Islet precursor cell (in vitro differentiated cells): ENCODE measurements around the gene SRGAP2.
"Not testable (repeated sequence)": the region's sequence is repeated elsewhere in the genome, so short reads cannot be mapped to it uniquely, and the experiment has no call there.

Source experiments
- DNase-seq: peaks from one replicate; pipeline ENCODE4 v3.0.0-alpha.2; 2018

Gene SRGAP2

DNA sequence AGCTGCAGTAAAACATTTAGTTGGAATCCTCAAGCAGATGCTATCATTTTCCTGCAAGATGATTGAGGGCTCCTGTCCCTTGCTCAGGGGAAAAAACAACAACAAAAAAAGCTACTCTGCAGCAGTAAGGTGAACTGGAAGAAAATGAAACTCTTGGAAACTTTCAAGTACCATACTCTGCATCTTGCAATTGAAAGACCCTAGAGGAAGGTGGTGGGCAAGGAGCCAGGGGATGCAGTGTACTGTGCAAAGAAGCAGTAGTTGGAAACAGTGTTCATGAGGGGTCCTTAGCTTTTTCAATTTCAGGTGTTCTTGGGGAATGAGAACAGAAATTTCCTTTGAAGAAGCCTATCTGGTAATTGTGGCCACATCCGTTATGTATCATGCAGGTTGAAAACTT is 7.5 kb downstream of the SRGAP2 start:
- not testable (repeated sequence) for DNase-seq

DNA sequence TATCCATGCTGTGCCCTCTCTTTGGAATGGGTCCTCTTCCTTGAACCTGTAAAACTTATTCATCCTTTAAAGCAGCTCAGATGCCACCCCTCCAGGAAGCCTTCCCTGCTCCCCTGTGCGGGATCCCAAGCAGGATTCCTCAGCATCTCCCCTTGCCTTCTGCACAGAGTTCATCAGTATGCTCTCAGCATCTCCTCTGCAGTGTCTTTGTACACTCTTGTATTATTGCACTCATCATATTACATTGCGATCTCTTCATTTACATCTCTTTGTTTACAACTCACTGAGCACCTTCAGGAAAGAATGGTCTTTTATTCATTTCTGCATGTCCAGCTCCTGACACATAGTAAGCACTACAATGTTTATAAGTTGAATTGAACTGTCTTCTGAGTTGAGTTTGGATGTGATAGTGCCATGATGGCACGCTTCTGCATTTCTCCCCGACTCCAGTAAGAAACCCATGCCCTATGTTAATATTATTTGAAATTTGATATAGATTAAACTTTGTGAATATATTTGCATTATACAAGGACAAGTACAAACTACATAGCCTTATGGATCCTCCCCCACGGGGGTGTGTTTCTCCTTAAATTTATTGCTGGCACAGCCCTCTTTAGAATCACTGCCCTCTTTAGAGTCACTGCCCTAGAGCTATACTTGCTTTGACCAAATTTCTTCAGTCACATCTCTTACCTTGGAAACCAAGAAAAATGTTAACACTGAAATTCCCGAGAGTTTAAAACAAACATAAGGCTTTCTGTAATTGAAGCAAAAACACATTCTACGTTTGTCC is 12.5 kb downstream of the SRGAP2 start:
- not testable (repeated sequence) for DNase-seq

DNA sequence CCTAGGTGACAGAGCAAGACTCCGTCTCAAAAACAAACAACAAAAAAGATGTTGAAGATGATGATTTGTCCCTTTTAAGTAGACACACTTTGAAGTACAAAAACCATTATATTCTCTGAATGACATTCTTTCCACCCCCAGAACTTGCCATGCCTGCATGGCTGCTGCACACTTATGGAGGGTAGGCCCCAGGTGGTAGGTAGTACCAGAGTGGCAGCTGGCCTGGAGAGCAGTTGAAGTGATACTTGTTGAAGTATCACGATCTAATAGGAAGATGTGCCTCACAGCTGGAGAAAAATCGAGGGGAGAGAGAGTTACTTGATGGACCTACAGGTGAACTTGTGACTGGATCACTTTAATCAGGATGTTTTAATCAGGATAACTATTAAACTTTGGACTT is 14.9 kb downstream of the SRGAP2 start:
- not testable (repeated sequence) for DNase-seq

DNA sequence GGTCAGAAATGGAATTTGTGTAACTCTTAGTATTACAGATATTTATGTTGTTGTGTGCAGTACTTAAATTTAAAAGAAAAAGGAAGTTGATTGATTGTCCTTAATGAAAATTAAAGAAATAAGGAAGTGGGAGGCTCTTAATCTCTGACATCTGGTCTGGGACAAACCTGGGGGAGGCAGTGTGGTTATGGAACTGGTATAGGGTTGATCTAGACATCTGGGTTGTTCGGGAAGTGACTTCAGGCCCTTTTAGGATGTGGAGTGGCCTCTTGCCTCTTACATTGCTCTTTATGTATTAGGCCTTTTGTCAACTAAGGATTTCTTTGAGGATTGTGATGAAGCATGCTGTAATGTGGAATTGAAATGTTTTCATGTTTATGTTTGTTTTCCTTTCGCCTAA is 15.4 kb downstream of the SRGAP2 start:
- not testable (repeated sequence) for DNase-seq

DNA sequence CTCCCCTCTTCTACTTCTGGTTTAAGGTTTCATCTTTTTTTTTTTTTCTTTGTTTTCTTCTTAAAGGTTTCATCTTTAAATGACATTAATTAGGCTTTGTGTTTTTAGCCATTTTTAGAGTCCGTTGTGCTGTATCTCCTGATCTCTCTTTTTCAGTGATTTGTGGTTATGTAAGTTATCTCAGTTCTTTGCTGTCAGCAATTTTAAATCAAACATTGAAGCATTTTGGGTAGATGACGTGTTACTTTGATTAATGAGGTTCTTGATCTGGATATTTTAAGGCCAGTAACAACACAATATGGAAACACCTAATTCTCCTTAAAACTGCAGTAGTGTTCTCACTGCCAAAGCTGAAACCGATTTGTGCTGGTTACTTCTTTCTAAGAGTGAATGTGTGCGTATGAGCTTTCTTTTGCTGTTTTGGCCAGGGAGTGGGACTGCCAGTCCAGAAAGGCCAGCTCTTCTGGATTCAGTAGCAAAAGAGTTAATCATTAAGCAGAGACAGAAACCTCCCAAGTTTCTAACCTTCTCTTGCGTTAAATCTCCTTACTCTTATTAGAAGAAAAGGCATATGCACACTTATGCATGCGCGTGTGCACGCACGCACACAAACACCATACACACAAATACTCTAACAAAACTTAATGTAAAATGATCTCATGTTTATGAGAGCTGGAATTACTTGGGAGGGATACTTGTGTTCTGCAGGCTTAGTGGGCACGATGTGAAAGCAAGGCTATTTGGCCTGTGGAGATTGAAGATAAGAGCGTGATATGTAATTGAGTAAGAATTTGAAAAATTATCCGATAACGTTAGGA is 16.4 kb downstream of the SRGAP2 start:
- DNase-seq, result not testable (repeated sequence)

DNA sequence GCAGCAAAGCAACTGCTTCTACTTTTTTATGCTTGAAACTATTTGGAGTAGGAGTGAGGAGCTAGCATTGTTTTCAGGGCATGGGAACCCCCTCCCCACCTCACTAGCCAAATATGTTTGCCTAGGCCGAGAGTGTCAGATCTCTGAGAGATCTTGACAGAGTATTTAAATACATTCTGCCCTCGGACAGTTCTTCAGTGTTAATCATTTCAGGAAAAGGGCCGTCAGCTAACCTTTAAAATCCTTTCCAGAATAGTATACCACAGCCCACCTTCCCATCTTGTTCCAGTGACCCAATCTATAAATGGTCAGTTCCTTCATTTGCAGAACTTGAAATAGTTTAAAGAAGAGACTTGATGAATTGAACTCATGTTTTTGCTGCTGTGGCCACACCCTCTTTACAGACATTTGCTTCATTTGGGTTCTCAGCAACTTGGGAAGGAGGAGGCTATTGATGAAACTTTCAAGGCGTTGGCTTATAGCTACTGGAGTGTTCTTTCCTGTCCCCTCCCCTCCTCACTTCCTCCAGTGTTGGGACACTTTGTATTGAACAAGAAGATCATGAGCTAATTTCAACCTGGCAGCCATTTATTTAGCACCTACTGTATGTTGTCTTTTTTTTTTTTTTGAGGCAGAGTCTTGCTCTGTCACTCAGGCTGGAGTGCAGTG is 17.1 kb downstream of the SRGAP2 start:
- DNase-seq, result not testable (repeated sequence)

DNA sequence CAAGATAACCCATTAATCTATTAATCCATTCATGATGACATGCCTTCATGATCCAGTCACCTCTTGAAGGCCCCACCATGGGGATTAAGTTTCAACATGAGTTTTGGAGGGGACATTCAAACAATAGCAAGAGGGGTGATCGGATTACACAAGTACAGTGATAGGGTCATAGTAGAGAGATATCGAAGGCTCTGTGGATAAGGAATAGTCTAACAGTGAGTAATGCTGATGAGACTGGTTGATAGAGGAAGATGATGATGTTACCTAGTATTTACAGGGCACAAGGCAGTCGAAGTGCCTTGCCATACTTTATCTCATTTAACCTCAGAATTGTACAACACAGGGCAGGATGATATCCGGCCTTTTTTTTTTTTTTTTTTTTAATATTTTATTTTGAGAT is 18.2 kb downstream of the SRGAP2 start:
- DNase-seq, result not testable (repeated sequence)

DNA sequence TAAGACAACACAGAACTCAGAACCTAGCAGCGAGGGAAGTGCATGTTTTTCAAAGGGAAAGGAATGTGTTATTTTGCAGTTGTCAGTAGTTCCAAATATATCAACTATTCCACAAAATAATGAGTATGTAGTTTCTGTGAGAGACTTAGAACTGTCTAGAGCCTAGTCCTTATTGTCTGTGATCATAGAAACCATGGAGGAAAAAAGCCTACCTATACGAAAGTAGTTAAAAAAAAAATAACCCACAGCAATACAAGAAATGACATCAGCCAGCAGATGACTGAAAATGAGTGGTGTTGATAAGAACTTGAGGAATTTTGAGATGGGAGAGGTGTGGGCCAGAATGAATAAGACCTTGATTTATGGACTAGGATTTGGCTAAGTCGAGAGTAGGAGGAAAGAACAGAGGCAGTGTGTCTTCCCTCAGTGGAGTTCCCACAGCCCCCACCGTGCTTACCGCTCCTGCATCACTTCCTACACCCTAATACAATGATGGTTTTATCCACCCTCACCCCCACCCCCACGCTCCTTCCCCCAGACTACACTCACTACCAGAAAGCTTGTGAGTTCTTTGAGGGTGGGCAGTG is 20.9 kb downstream of the SRGAP2 start:
- DNase-seq, result not testable (repeated sequence)

DNA sequence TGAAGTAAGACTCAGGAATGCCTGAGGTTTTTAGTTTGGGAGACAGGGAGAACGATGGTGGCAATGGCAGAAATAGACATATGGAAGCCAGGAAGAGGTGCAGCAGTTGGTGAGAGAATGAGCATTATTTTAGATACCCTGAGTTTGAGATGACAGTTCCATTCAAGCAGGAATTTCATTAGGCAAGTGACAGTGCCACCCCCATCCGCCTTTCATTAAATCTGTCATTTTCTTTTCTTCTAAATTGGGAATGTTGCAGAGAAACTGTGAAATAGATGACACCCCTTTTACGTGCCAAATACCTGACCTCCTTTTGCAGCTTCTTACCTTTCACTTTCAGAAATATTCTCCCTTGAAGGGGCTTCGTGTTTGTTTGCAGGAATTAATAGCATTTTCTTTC is 22.0 kb downstream of the SRGAP2 start:
- not testable (repeated sequence) for DNase-seq

DNA sequence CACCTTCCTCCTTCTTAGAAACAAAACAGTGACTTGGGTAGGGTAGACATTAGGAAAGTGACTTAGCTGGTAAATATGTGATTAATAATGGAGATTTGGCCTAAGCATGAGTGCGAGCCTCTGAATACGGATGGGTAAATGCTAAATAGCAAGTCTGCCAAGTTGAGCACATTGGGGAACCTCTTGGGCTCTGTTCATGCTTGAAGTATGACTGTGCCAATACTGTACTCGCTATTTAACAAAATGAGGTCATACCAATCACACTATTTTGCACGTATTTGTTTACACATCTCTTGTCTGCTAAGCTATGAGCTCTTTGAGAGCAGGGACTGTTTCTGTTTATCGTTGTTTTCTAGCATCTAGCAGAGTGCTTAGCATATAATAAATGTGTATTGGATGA is 23.5 kb downstream of the SRGAP2 start:
- DNase-seq, result not testable (repeated sequence)

DNA sequence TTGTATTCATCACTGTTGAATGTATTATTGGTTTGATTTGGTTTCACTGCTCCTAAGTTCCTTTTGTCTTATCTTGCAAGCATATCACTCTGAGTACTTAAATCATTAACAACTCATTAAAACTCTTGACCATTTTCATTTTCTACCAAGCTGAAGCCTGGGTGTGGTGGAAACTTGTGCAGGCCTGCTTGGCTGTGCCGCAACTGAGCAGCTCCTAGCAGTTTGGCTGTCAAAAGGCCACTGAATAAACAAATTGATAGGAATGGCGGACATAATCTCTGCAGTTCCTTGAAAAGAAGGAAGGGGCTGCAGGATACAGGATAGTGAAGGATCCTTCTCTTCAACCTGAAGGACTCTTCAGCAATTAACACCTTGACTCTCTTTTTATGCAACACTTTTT is 25.9 kb downstream of the SRGAP2 start:
- not testable (repeated sequence) for DNase-seq

DNA sequence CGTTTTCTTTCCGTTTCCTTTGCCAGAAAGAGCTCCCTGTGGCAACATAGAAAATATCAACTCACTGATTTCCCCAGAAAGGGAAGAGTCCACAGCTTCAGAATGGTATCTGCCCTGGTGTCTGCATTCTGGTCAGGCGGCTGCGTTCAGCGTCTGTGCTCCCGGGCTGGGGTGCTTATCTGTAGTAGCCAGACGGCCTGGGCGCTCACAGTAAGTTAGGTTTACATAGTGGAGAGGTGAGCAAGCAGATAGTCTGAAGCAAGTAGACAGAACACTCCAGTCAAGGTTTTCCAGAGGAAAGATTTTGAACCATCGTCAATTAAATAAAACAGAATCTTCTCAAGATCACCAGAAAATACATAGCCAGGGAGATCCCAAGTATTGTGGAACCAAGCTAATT is 28.6 kb downstream of the SRGAP2 start:
- DNase-seq, result peak; percentile 69

DNA sequence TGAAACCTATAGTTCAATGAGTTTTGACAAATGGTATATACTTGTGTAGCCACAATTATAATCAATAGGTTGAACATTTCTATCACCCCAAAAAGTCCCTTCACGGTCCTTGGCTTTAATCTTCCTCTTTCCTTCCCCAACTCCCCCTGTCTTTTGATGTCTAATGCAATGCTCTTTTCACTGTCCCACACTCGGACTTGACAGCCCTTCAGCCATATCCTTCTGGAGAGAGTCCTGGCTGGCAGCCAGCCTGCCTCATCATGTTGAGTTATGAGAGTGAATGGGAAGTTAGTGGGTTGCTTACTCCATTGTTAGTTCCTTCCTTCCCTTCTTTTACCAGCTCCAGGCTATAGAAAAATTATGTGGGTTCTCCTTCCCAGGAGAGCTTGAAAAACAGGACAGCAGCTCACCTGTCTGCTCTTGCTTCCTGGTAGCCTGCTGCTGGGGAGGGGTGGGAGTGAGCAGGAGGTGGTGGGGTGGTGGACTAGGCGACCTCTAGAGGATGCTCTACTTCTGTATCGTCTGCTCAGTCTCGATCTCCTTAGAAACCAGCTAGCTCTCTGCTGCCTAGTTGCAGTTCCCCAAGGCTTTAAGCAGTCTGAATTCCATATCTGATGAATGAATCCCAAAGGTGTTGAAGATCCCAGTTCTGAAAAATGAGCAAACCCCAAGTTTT is 29.8 kb downstream of the SRGAP2 start:
- not testable (repeated sequence) for DNase-seq

DNA sequence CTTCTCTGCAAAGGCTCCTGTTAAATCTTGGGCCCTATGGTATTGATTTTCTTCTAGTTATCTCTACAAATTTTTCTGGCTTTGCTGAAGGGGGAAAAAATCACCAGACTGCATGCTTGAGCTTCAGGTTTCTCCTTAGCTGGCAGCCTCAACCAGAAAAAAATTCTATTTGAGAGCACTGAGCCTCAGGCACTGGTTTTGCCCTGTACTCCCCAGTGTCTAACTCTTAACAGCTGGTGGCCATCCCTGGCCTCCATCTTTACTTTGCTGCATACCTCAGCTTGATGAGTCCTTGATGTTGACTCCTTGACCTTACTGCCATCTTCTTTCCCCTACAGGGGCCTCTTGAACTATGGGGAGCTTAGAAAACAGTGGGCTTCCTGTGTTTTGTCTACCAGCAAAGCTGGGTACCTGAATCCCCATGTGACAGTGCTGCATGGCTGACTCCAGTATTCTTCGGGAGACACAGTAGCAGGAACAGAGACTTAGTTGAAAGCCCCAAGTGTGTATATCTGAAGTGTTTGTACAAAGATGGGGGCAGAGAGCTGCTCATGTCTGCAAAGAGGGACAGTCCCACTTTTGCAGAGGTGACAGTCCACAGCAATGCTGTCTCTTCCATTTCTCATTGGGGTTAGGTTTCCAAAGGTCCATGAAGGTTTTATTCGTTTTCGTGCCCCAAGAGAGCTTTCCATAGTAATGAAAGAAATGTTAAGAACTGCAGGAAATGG is 31.0 kb downstream of the SRGAP2 start:
- DNase-seq, result not testable (repeated sequence)

DNA sequence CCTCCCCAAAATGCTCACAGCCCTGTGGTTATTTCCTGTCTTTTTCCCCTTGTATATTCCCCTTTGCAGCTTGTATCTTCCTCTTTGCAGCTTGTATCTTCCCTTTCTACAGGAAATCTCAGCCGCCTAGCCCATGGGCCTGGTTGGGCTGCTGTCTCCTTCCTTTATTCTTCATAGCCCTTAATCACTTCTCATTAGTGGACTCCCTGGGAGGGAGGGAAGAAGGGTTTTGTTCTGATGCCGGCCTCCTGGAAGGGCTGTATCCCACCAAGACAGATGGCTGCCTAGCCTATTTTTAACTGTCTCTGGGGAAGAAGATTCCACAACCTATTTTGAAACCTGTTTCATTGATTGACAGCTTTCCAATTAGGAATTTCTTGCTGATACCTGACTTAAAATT is 31.8 kb downstream of the SRGAP2 start:
- DNase-seq, result not testable (repeated sequence)

DNA sequence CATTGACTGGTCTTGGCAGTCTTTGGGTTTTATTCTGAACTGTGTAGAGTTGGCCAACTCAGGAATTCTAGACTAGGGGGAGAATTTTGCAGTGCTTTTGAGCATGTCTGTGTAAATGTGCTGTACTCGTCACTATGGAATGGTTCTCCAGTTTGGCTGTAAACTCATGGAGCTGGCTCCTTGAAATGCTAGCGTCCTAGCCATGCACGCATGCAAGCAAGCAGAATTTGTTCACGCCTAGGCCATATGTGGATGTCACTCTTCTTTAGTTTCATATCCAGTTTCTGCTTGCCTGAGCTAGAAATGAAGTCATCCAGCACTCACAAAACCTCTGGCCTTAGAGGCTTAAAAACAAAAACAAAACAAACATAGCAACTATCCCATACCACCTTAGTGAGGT is 36.9 kb downstream of the SRGAP2 start:
- DNase-seq, result peak; percentile 7

DNA sequence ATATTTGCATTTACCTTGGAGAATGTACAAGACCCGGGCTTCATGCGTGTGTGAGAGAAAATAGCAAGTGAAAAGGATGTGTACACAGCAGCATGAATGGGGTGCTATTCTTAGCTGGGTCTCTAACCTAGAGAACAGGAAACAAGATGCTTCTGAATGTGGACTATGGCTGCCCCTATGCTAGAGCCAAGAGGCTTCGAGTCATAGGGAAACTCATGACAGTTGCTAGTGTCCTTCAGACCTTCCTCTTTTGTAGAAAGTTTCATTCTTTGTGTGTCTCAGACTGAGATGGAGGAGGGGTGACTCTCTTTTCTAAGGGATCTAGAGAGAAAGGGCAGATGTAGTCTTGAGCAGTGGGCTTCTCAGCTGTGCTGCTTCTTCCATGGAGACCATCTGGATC is 40.0 kb downstream of the SRGAP2 start:
- DNase-seq, result not testable (repeated sequence)

DNA sequence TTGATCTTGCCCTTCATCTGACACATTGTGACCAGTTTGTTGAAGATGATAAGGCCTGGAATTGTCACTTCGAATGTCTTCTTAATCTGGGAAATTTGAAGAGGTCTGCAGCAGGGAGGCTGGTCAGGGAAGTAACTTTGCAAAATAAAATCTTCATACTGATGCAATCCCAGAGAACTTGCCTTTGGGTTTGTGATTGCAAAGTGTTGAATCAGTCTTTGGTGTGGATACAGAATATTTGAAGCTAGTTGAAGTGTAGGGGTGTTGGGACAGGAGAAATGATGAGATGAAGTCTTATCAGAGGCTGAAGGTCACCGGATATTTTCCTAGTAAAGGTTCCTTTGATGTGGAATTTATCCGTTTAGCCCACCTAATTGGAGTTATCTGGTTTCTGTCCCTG is 42.1 kb downstream of the SRGAP2 start:
- DNase-seq, result not testable (repeated sequence)

DNA sequence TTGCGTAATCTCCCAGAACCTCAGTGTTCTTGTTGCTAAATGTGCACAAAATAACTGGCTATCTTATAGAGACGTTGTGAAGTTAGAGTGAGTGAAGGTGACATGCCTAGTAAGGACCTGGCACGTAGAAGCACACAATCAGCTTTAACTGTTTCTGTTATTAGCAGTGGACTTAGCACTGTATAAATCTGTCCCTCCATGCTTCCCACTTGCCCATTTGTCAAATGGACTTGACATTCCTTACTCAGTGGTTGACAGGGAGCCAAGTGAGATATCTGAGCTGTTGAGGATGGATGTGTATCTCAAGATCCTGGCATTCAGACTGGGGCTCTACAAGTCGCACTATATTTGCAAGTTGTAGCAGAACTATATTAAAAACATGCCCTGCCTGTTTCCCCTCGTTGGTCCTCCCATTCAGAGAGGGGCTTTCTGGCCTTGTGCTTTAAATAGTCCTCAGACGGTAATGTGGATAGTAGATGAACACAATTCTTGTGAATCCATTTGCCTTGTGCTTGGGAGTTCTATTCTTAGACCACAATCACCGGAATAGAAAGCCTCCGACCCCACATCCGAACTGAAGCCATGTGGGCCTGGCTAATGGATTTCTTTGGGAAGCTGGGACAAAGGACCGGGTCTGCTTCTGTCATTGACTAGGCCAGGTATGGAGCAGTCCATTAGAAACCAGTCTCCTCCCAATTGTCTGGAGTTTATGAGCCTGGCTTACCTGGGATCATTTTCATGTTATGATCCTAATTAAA is 43.0 kb downstream of the SRGAP2 start:
- not testable (repeated sequence) for DNase-seq

DNA sequence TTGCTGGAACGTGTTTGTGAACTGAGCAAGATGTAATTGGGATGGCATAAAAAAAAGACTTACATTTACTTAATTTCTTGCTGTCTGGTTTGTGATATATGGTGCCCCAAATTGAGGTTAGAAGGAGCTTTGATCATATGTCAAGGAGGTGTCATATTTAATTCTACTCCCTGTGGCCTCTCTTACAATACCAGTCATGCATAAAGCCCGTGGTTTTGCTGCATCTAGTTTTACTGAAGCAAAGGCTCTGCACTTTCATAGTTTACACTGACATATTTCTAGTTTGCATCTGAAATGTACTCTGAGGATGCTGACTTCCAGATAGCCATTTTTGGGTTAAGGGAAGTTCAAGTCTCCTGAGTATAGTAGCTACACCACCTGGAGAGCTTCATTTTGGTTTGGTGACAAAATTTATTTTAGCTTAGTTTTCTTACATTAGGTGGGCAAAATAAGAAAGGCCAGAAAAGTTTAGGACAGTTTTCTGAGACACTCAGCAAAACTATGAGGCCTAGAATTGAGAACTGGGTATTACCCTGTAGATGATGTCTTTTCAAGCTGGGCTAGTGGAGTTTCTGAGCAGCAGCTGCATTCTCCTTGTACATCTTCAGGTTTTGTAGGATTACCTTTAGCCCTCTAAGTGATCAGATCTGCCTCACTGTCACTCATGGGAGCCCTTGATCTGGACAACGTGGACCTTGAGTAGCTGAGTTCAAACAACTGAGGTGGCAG is 47.8 kb downstream of the SRGAP2 start:
- DNase-seq, result not testable (repeated sequence)
